Measurements from ENCODE around the gene GET4. TPM values are rescaled to one million over a fixed set of nuclear protein-coding genes. Genes with fewer than 3 reads are reported as not detected.

Gene GET4
- total RNA-seq, 1 experiment from 2014 or later, result 96.7 TPM

- Histone ChIP-seq H3K27ac (ENCODE audit: low read length) (no peak overlapping the region), H3K36me3 (ENCODE audit: low read depth, low read length) (peaks cover 40% of the 10 kb centered on the region), H3K4me3 (ENCODE audit: low read length) (no peak overlapping the region), H3K9ac (ENCODE audit: low read length) (no peak overlapping the region), H4K20me1 (ENCODE audit: low read length) (no peaks in the 10 kb centered on the region), H3K27me3 (ENCODE audit: low read length) (no peaks in the 10 kb centered on the region), H3K4me1 (ENCODE audit: insufficient read depth, low read length) (no peaks in the 10 kb centered on the region), H2AFZ (ENCODE audit: low read length) (no peak overlapping the region), H3K9me2 (replicated peaks; ENCODE audit: low read length) (no peaks in the 10 kb centered on the region), H3F3A (ENCODE audit: low read length, unreplicated experiment) (no peaks in the 10 kb centered on the region), H3K9me3 (ENCODE audit: low read length) (no peaks in the 10 kb centered on the region), H3K4me2 (ENCODE audit: low read length) (no peak overlapping the region), H3K79me2 (ENCODE audit: low read length) (peaks cover 21% of the 10 kb centered on the region)
- TF ChIP-seq CTCF (conservative IDR thresholded peaks at IDR 0.05; ENCODE audit: low read depth, low read length) (no peak), EZH2 (IDR thresholded peaks at IDR 0.05; ENCODE audit: low read length, unreplicated experiment) (no peak), EZH2phosphoT487 (IDR thresholded peaks at IDR 0.05; ENCODE audit: borderline replicate concordance, low read length) (no peak)
- POLR2A ChIA-PET (ENCODE audit: unreplicated experiment), result no interaction called here
- no peak for DNase-seq
- intact Hi-C loops (cut with micrococcal nuclease), result no loop called here
- CTCF ChIA-PET, result no interaction called here
- no peak for ATAC-seq
- BruUV-seq (replicated peaks), result TSS peak; percentile 18
Observed at GRCh38 chr7:842431-843031, 33.8 kb upstream of the GET4 start.

GRCh38 chr7:843230-843629 is 33.1 kb upstream of the GET4 start:
- no TSS peak for BruUV-seq (replicated peaks)
- Histone ChIP-seq H3F3A (ENCODE audit: low read length, unreplicated experiment) (no peaks in the 10 kb centered on the region), H2AFZ (ENCODE audit: low read length) (no peak overlapping the region), H3K79me2 (ENCODE audit: low read length) (peaks cover 14% of the 10 kb centered on the region), H3K4me1 (ENCODE audit: insufficient read depth, low read length) (no peaks in the 10 kb centered on the region), H3K27me3 (ENCODE audit: low read length) (no peaks in the 10 kb centered on the region), H4K20me1 (ENCODE audit: low read length) (no peaks in the 10 kb centered on the region), H3K27ac (ENCODE audit: low read length) (no peak overlapping the region), H3K9me3 (ENCODE audit: low read length) (no peaks in the 10 kb centered on the region), H3K36me3 (ENCODE audit: low read depth, low read length) (peaks cover 40% of the 10 kb centered on the region), H3K9ac (ENCODE audit: low read length) (no peak overlapping the region), H3K4me3 (ENCODE audit: low read length) (no peak overlapping the region), H3K4me2 (ENCODE audit: low read length) (no peak overlapping the region), H3K9me2 (replicated peaks; ENCODE audit: low read length) (no peaks in the 10 kb centered on the region)
- no peak for TF ChIP-seq CTCF (conservative IDR thresholded peaks at IDR 0.05; ENCODE audit: low read depth, low read length)
- no peak for TF ChIP-seq EZH2phosphoT487 (IDR thresholded peaks at IDR 0.05; ENCODE audit: borderline replicate concordance, low read length)
- TF ChIP-seq EZH2 (IDR thresholded peaks at IDR 0.05; ENCODE audit: low read length, unreplicated experiment), result no peak
- ChIA-PET CTCF (no interaction called here), POLR2A (ENCODE audit: unreplicated experiment) (no interaction called here)
- no peak for ATAC-seq
- intact Hi-C loops (cut with micrococcal nuclease), result no loop called here
- no peak for DNase-seq

GRCh38 chr7:844043-844442 is 32.3 kb upstream of the GET4 start:
- intact Hi-C loops (cut with micrococcal nuclease), result no loop called here
- peaks cover 6% of the 10 kb centered on the region for H3K79me2 ChIP-seq (ENCODE audit: low read length)
- no peaks in the 10 kb centered on the region for H3K4me1 ChIP-seq (ENCODE audit: insufficient read depth, low read length)
- H3K4me2 ChIP-seq (ENCODE audit: low read length), result no peak overlapping the region
- no peak for TF ChIP-seq CTCF (conservative IDR thresholded peaks at IDR 0.05; ENCODE audit: low read depth, low read length)
- no peak for TF ChIP-seq EZH2phosphoT487 (IDR thresholded peaks at IDR 0.05; ENCODE audit: borderline replicate concordance, low read length)
- TF ChIP-seq EZH2 (IDR thresholded peaks at IDR 0.05; ENCODE audit: low read length, unreplicated experiment), result no peak
- H3K4me3 ChIP-seq (ENCODE audit: low read length), result no peak overlapping the region
- peaks cover 35% of the 10 kb centered on the region for H3K36me3 ChIP-seq (ENCODE audit: low read depth, low read length)
- no peak overlapping the region for H3K27ac ChIP-seq (ENCODE audit: low read length)
- DNase-seq (no peak), ATAC-seq (no peak)
- no peak overlapping the region for H2AFZ ChIP-seq (ENCODE audit: low read length)
- H3F3A ChIP-seq (ENCODE audit: low read length, unreplicated experiment), result no peaks in the 10 kb centered on the region
- POLR2A ChIA-PET (ENCODE audit: unreplicated experiment), result no interaction called here
- no peaks in the 10 kb centered on the region for H3K27me3 ChIP-seq (ENCODE audit: low read length)
- H3K9me2 ChIP-seq (replicated peaks; ENCODE audit: low read length), result no peaks in the 10 kb centered on the region
- BruUV-seq (replicated peaks), result no TSS peak
- H4K20me1 ChIP-seq (ENCODE audit: low read length), result no peaks in the 10 kb centered on the region
- no peaks in the 10 kb centered on the region for H3K9me3 ChIP-seq (ENCODE audit: low read length)
- CTCF ChIA-PET, result no interaction called here
- no peak overlapping the region for H3K9ac ChIP-seq (ENCODE audit: low read length)
